HG03520 (cell line): ENCODE data around the gene SRGN.
"Not testable (repeated sequence)": the region's sequence is repeated elsewhere in the genome, so short reads cannot be mapped to it uniquely, and the experiment has no call there.

Experiments used
- ATAC-seq: cut with Tn5 transposase; IDR thresholded peaks from one replicate; pipeline ENCODE4 v1.9.1; 2021; ENCODE audit warnings: mild to moderate bottlenecking, moderate library complexity; ENCODE audit not compliant: unreplicated experiment

Gene SRGN

GRCh38 chr10:69125554-69125953 lies 37.7 kb downstream of the SRGN start:
- no peak for ATAC-seq

GRCh38 chr10:69130251-69130650 lies 42.3 kb downstream of the SRGN start:
- no peak for ATAC-seq

GRCh38 chr10:69139961-69140360 lies 52.1 kb downstream of the SRGN start:
- no peak for ATAC-seq

GRCh38 chr10:69141304-69141703 lies 53.4 kb downstream of the SRGN start:
- no peak for ATAC-seq

GRCh38 chr10:69142074-69142473 lies 54.2 kb downstream of the SRGN start:
- not testable (repeated sequence) for ATAC-seq

GRCh38 chr10:69142983-69143382 lies 55.1 kb downstream of the SRGN start:
- ATAC-seq = no peak

GRCh38 chr10:69145329-69145728 lies 57.4 kb downstream of the SRGN start:
- no peak for ATAC-seq

GRCh38 chr10:69145864-69146263 lies 58.0 kb downstream of the SRGN start:
- ATAC-seq = no peak

- ATAC-seq = no peak
Observed at GRCh38 chr10:69146759-69147158, 58.9 kb downstream of the SRGN start.

GRCh38 chr10:69151984-69152383 lies 64.1 kb downstream of the SRGN start:
- ATAC-seq = no peak

- ATAC-seq = no peak
Observed at GRCh38 chr10:69153227-69153626, 65.3 kb downstream of the SRGN start.
